GM23338 (cell line): ENCODE results near the gene SNX8. TPM values are rescaled to one million over a fixed set of nuclear protein-coding genes. Genes with fewer than 3 reads are reported as not detected.

Experiments used
- CTCF ChIP-seq, 2 experiments: fragments of 200-600 bp in 1 of 2; sonication (generic) in 1 of 2; conservative IDR thresholded peaks; 2 replicates each; pipeline versions ENCODE4 v1.5.1 to v1.6.1; 2016 to 2017; ENCODE audit warnings: antibody characterized with exemption in 2 of 2, low read depth in 2 of 2, mild to moderate bottlenecking in 2 of 2, moderate library complexity in 1 of 2
- EZH2phosphoT487 ChIP-seq: fragments of 200-600 bp; sonication (generic); IDR thresholded peaks from one replicate; pipeline ENCODE4 v1.8.1; 2018; ENCODE audit warnings: antibody characterized with exemption; ENCODE audit not compliant: unreplicated experiment
- STAT1 ChIP-seq: IDR thresholded peaks from one replicate; pipeline ENCODE4 v1.6.1; 2016; ENCODE audit warnings: antibody characterized with exemption; ENCODE audit not compliant: unreplicated experiment
- polyA plus RNA-seq: library from polyadenylated mRNA; unstranded; fragments of >200 nt; fragmentation: Nextera tagmentation; extraction: Ambion mirVana; gene quantifications from 2 replicates; pipeline ENCODE4 v1.2.1, GENCODE V29; 2016
- total RNA-seq: library from RNA; depleted of rRNA; stranded (reverse); fragments of >200 nt; shearing (Covaris generic); gene quantifications from 2 replicates; pipeline ENCODE4 v1.2.3, GENCODE V29; 2014
- TF ChIP-seq, protein P1 (sequence below): fragments of 250-450 bp; sonication (Bioruptor Pico); IDR thresholded peaks from 2 replicates; pipeline ENCODE4 v1.5.0; 2020; ENCODE audit warnings: mild to moderate bottlenecking, moderate library complexity
- TF ChIP-seq, protein P2 (sequence below): IDR thresholded peaks from 2 replicates; pipeline ENCODE4 v1.6.1; 2016; ENCODE audit warnings: antibody characterized with exemption

Gene SNX8
- total and polyA plus RNA-seq, 2 experiments from 2014 or later, result 44.3 to 50.9 TPM

DNA sequence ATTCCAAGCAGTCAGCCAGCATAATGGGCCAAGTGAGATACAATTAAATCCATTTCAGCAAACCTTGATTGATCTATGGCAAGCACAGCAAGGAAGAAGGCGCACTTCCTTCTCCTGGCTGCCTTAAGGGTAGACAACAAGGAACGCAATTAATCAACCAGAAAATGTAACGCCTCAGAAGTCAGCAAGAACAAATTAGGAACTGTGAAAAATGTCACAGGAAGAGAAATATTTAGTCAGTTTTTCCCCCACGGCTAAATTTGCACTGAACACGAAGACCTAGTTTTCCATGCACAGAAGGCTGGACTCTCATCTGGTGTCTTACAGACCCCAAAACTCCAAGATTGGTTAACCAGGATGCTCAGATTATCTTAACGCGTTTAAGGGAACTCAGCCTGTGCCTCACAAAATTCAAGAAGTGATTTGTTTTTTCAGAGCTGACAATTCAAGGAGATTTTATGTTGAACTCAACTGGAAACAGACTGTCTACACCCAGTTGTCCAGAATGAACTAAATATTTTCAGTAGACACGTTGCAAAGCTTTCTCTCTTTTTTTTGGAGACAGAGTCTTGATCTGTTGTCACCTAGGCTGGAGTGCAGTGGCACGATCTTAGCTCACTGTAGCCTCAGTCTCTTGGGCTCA lies 14.2 kb downstream of the SNX8 start (continued):
- TF ChIP-seq, protein P1, sequence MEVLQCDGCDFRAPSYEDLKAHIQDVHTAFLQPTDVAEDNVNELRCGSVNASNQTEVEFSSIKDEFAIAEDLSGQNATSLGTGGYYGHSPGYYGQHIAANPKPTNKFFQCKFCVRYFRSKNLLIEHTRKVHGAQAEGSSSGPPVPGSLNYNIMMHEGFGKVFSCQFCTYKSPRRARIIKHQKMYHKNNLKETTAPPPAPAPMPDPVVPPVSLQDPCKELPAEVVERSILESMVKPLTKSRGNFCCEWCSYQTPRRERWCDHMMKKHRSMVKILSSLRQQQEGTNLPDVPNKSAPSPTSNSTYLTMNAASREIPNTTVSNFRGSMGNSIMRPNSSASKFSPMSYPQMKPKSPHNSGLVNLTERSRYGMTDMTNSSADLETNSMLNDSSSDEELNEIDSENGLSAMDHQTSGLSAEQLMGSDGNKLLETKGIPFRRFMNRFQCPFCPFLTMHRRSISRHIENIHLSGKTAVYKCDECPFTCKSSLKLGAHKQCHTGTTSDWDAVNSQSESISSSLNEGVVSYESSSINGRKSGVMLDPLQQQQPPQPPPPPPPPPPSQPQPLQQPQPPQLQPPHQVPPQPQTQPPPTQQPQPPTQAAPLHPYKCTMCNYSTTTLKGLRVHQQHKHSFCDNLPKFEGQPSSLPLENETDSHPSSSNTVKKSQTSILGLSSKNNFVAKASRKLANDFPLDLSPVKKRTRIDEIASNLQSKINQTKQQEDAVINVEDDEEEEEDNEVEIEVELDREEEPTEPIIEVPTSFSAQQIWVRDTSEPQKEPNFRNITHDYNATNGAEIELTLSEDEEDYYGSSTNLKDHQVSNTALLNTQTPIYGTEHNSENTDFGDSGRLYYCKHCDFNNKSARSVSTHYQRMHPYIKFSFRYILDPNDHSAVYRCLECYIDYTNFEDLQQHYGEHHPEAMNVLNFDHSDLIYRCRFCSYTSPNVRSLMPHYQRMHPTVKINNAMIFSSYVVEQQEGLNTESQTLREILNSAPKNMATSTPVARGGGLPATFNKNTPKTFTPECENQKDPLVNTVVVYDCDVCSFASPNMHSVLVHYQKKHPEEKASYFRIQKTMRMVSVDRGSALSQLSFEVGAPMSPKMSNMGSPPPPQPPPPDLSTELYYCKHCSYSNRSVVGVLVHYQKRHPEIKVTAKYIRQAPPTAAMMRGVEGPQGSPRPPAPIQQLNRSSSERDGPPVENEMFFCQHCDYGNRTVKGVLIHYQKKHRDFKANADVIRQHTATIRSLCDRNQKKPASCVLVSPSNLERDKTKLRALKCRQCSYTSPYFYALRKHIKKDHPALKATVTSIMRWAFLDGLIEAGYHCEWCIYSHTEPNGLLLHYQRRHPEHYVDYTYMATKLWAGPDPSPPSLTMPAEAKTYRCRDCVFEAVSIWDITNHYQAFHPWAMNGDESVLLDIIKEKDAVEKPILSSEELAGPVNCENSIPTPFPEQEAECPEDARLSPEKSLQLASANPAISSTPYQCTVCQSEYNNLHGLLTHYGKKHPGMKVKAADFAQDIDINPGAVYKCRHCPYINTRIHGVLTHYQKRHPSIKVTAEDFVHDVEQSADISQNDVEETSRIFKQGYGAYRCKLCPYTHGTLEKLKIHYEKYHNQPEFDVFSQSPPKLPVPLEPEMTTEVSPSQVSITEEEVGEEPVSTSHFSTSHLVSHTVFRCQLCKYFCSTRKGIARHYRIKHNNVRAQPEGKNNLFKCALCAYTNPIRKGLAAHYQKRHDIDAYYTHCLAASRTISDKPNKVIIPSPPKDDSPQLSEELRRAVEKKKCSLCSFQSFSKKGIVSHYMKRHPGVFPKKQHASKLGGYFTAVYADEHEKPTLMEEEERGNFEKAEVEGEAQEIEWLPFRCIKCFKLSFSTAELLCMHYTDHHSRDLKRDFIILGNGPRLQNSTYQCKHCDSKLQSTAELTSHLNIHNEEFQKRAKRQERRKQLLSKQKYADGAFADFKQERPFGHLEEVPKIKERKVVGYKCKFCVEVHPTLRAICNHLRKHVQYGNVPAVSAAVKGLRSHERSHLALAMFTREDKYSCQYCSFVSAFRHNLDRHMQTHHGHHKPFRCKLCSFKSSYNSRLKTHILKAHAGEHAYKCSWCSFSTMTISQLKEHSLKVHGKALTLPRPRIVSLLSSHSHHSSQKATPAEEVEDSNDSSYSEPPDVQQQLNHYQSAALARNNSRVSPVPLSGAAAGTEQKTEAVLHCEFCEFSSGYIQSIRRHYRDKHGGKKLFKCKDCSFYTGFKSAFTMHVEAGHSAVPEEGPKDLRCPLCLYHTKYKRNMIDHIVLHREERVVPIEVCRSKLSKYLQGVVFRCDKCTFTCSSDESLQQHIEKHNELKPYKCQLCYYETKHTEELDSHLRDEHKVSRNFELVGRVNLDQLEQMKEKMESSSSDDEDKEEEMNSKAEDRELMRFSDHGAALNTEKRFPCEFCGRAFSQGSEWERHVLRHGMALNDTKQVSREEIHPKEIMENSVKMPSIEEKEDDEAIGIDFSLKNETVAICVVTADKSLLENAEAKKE, result no peak
- TF ChIP-seq, protein P2, sequence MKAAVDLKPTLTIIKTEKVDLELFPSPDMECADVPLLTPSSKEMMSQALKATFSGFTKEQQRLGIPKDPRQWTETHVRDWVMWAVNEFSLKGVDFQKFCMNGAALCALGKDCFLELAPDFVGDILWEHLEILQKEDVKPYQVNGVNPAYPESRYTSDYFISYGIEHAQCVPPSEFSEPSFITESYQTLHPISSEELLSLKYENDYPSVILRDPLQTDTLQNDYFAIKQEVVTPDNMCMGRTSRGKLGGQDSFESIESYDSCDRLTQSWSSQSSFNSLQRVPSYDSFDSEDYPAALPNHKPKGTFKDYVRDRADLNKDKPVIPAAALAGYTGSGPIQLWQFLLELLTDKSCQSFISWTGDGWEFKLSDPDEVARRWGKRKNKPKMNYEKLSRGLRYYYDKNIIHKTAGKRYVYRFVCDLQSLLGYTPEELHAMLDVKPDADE, result no peak
- TF ChIP-seq EZH2phosphoT487 (no peak), CTCF (conservative IDR thresholded peaks at IDR 0.05; ENCODE audit: low read depth in 2 of 2) (no peak), STAT1 (no peak)
